Fibroblast of upper back skin (primary cell): Measurements from ENCODE around the gene SPCS2.
"Not testable (repeated sequence)": the region's sequence is repeated elsewhere in the genome, so short reads cannot be mapped to it uniquely, and the experiment has no call there.

Source experiments
- DNase-seq: peaks from one replicate; pipeline ENCODE4 v3.0.0-alpha.2; 2013

SPCS2 gene

GRCh38 chr11:74950374-74950969, 1.4 kb downstream of the SPCS2 start:
- DNase-seq: no peak

- no peak for DNase-seq
These were observed 2.2 kb downstream of the SPCS2 start for GRCh38 chr11:74951226-74951625.

- no peak for DNase-seq
These were observed 3.7 kb downstream of the SPCS2 start for GRCh38 chr11:74952752-74953151.

- DNase-seq: no peak
These were observed 4.4 kb downstream of the SPCS2 start for GRCh38 chr11:74953451-74953850.

GRCh38 chr11:74954199-74954598, 5.1 kb downstream of the SPCS2 start:
- DNase-seq: no peak

- DNase-seq: no peak
These were observed 7.4 kb downstream of the SPCS2 start for GRCh38 chr11:74956397-74957015.

- DNase-seq: no peak
These were observed 9.0 kb downstream of the SPCS2 start for GRCh38 chr11:74957937-74958629.

- not testable (repeated sequence) for DNase-seq
These were observed 11.1 kb downstream of the SPCS2 start for GRCh38 chr11:74960128-74960527.

- DNase-seq: no peak
These were observed 17.6 kb downstream of the SPCS2 start for GRCh38 chr11:74966651-74967050.

- DNase-seq: no peak
These were observed 21.9 kb downstream of the SPCS2 start for GRCh38 chr11:74970852-74971395.

GRCh38 chr11:74971424-74971823, 22.4 kb downstream of the SPCS2 start:
- DNase-seq: no peak

- no peak for DNase-seq
These were observed 29.0 kb downstream of the SPCS2 start for GRCh38 chr11:74978041-74978440.

GRCh38 chr11:74980634-74981033, 31.6 kb downstream of the SPCS2 start:
- no peak for DNase-seq

GRCh38 chr11:74981888-74982287, 32.8 kb downstream of the SPCS2 start:
- DNase-seq: no peak

GRCh38 chr11:74984070-74984469, 35.0 kb downstream of the SPCS2 start:
- no peak for DNase-seq

- no peak for DNase-seq
These were observed 35.7 kb downstream of the SPCS2 start for GRCh38 chr11:74984730-74985129.

- DNase-seq: peak; percentile 66
These were observed 39.6 kb downstream of the SPCS2 start, which contains the start of gene NEU3 for GRCh38 chr11:74988541-74989259. Gene NEU3, plus strand, starts transcription at chr11:74988933. Its CDS starts 128 bp downstream, at chr11:74989061.

GRCh38 chr11:74989260-74989638, 40.2 kb downstream of the SPCS2 start:
- DNase-seq: no peak

GRCh38 chr11:74990150-74990549, 41.1 kb downstream of the SPCS2 start:
- DNase-seq: not testable (repeated sequence)

- no peak for DNase-seq
These were observed 41.9 kb downstream of the SPCS2 start for GRCh38 chr11:74990941-74991340.

GRCh38 chr11:74992852-74993251, 43.8 kb downstream of the SPCS2 start:
- no peak for DNase-seq

- no peak for DNase-seq
These were observed 51.9 kb downstream of the SPCS2 start for GRCh38 chr11:75000975-75001354.

- DNase-seq: no peak
These were observed 52.6 kb downstream of the SPCS2 start for GRCh38 chr11:75001686-75002085.
